Peyer's patch (tissue), 4 donors: ENCODE data around the gene VTI1B.

Experiments used
- POLR2A ChIP-seq, 2 donors: fragments of 450-650 bp; IDR thresholded peaks; one replicate each; pipeline ENCODE4 v1.5.1; 2017; ENCODE audit warnings: antibody characterized with exemption in 2 of 2, mild to moderate bottlenecking in 2 of 2, moderate library complexity in 2 of 2
- TF ChIP-seq, protein P1 (sequence below), 6 experiments: fragments of 450-650 bp in 4 of 6; fragments of 200-600 bp in 2 of 6; sonication (generic) in 1 of 6; IDR thresholded peaks; one replicate each; pipeline ENCODE4 v1.5.1; 2017 to 2019; ENCODE audit warnings: antibody characterized with exemption in 6 of 6, mild to moderate bottlenecking in 3 of 6, moderate library complexity in 1 of 6

DNA sequence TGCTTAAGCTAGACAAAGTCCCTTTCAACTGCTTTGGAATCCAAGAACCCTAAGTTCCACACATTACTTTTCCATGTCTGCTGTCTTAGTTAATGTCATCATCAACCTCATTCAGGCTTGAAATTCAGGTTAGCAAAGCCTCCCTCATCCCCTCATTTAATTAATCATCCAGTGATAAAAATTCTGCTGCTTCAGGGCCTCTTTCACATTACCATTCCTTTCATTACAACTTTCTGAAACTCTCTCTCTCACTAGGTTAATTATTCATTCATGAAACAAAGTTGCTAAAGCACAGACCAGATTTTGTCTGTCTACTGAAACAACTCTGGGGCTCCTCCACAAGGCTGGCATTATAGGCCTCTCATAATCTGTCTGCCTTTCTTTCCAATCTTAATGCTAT lies 9.4 kb upstream of the VTI1B start:
- TF ChIP-seq, protein P1, sequence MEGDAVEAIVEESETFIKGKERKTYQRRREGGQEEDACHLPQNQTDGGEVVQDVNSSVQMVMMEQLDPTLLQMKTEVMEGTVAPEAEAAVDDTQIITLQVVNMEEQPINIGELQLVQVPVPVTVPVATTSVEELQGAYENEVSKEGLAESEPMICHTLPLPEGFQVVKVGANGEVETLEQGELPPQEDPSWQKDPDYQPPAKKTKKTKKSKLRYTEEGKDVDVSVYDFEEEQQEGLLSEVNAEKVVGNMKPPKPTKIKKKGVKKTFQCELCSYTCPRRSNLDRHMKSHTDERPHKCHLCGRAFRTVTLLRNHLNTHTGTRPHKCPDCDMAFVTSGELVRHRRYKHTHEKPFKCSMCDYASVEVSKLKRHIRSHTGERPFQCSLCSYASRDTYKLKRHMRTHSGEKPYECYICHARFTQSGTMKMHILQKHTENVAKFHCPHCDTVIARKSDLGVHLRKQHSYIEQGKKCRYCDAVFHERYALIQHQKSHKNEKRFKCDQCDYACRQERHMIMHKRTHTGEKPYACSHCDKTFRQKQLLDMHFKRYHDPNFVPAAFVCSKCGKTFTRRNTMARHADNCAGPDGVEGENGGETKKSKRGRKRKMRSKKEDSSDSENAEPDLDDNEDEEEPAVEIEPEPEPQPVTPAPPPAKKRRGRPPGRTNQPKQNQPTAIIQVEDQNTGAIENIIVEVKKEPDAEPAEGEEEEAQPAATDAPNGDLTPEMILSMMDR (IDR thresholded peaks at IDR 0.05), result no peak
- TF ChIP-seq POLR2A (IDR thresholded peaks at IDR 0.05), result no peak
